GM19240 (cell line): ENCODE data around the gene ASAP2.
"Not testable (repeated sequence)": the region's sequence is repeated elsewhere in the genome, so short reads cannot be mapped to it uniquely, and the experiment has no call there.

Experiments
- DNase-seq: peaks from one replicate; pipeline ENCODE4 v3.0.0; 2011; ENCODE audit warnings: low spot score; ENCODE audit not compliant: insufficient read length

ASAP2 gene

DNA sequence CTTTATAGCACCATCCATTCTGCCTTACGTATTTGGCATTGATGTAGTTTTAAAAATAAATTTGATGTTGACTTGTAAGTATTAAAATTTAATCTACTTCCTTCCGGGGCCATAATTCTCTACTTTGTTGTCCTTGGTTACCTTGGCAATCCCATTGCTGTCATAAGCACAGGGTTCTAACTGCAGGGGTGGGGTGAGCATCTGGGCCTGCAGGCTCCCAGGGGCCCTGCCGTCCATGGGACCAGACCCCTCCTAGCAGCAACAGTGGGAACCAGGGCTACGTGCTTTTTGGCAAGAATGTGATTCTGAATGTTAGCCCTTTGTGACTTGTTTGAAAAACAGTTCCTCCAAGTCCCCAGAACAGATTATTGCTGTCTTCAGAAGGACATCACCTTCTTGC is 4.9 kb downstream of the ASAP2 start:
- DNase-seq: no peak

DNA sequence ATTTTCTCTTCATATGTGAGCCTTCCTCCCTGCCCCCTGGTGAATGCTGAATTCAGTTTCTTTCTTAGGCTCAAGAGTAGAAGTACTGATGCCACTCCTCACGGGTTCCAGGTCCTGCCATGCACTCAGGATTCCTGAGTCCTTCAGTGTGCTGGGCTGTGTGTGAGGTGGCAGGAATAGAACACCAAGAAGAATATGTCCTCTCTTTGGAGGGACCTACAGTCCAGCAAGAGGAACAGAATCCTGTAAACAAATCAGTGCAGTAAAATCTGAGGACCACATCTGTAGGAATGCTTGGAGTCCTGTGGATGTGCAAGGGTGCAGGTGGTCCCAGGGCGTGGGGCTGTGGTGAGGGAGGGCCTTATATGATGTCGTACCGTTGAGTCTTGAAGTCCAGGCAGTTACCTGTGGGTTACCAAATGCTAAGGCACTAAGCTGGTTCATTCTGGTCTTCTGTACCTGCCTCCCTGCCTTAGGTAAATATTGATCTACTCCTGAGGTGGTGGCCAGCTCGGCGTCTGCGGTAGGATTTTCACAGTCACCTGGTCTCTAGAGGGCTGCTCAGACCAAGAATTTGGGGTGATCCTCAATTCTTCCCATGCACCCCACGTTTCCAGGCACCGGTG is 5.5 kb downstream of the ASAP2 start:
- DNase-seq: no peak

DNA sequence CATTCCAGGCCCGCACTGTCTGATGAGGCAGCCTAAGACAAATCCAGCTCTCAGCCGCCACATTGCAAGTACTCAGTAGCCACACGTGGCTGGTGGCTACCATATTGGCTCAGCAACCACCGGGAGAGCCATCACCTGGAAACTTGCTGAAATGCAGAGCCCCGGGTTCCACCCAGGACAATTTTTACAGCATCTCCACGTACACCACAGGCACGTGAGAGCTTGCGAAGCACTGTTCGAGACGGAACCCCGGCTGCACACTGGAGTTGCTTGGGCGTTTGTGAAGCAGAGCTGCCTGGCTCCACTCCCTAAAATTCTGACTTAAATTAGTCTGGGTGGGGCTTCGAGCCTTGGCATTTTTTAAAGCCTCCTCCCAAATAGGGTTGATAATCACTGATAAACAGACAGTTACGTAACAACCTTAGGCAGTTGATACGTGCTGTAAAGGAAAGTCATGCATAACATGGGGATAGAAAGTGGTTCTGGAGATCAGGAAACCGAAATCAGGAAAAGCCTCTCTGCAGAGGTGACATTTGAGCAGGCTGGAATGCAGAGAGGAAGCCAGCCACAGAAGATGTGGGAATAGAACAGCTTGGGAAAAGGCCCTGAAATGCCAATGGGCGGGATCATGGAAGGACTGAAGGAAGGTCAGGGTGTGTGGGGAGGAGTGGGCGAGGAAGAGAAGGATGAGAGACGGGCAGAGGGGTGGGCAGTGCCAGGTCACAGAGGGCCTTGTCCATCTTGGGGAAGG is 6.2 kb downstream of the ASAP2 start:
- no peak for DNase-seq

DNA sequence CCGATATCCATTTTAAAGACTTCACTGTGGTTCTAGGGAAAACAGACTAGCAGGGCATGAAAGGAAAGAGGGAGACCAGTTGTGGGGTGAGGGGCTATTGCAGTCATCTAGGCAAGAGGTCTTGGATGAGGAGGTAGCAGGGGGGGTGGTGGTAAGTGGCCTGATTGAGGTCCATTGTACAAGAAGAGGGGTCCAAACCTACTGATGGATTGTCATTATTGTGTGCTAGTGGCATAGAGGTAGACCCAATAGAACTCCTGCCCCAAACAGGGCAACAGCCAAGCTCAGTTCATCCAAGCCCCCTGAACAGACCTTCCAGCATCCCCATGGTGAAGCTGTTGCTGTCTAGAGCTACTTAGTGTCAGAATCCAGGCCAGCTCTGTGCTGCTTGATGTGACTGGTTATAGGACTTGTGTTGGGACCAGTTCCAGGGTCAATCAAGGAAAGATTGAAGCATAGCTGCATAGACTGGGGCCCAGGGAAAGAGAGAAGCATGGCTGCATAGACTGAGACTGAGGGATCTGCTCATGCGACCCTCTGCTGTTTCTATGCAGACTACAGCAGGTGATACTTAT is 7.0 kb downstream of the ASAP2 start:
- no peak for DNase-seq

DNA sequence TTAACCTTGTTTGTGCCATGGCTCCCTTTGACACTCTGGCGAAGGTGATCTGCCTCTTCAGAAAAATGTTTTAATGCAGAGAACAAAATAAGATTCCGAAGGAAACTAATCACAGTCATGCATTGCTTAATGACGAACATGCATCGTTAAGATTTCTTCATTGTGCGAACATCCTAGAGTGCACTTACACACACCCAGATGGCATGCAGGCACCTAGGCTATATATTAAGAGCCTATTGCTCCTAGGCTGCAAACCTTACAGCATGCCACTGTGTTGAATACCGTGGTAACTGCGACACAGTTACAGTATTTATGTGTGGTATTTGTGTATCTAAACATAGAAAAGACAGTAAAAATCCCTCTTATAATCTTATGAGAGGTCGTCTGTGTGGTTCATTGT is 8.3 kb downstream of the ASAP2 start:
- DNase-seq: no peak

DNA sequence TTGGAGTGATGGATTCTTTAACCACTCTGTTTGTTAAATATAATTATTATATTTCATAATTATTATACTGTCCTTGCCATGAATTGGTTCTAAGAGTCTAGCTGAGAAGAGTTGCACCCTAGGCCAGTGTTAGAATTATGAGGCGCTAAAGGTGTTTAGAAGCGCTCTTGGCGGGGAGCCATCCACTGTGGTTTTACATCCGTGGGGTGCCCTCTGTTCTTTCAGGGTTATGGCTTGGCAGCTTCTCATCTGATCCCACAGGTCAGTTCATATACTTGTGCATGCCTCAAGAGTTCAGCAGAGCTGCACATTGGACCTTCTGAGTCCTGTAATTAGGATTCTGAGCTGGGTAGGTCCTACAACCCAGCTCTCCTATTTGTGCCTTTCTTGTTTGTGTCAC is 9.1 kb downstream of the ASAP2 start:
- no peak for DNase-seq

DNA sequence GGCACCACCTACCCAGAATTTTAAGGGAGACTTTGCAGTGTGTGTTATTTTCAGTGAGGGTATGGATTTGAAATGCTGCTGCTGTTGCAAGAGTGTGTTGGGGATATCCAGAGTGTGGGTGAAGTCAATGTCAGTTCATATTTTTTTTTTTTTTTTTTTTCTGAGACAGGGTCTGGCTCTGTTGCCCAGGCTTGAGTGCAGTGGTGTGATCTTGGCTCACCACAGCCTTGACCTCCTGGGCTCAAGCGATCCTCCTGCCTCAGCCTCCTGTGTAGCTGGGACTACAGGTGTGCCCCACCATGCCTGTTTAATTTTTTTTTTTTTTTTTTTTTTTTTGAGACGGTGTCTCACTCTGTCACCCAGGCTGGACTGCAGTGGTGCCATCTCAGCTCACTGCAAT is 9.5 kb downstream of the ASAP2 start:
- DNase-seq: not testable (repeated sequence)

DNA sequence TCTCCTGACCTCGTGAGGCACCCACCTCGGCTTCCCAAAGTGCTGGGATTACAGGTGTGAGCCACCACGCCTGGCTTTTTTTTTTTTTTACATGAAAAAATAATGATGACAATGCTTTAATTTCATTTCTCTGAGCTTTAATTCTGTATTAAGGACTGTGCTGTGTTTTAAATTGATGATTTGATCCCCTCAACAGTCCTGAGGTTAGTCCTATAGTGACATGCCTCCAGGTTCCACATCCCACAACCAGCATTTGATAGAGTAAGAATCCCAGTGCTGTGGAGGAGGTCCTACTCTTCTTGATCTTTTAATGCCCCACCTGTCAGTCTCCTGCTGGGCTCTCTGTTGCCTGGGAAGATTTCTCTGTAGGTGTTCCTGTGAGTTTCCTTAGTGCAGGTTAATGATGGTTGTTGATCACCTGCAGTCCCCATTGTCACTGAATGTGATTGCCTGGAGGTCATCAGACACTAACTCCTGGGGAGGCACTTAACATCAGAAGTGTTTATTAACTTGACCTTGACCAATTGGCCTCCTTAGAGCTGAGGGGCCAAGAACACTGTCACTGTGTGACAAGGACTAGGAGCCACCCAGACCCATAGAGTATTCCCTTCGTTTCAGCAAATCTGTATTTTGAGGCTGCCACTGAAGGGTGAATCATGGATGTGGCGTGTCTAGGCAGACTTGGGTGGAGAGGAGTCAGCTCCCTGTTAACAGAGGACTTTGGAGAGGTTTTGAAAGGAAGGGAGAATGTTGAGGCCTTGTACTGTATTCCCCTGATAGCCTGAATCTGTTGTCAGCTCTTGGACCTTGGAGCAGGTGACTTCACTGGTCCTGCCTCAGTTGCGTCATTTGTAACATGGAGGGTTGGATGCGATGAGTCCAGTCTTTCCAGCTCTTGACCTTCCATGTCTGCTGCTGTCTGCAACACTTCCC is 11.5 kb downstream of the ASAP2 start:
- DNase-seq: no peak

DNA sequence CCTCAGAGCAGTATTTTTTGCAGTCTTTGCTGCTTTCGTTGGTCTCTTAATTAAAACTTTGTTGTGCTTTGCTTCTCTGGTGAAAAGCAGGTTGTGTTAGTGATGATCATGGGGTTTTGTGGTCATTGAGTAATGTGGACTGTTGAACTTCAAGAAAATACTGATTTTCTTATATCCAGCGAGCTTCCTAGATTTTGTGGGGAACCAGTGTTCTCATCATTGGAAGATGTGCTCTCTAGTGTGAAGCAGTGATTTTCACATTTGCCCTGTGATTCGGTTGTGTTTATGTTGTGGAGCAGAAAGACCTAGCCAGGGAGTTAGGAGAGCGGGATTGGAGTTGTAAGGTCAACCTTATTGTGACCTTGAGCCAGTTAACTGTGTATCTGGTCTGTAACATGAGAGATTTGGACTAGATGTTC is 12.4 kb downstream of the ASAP2 start:
- DNase-seq: no peak

DNA sequence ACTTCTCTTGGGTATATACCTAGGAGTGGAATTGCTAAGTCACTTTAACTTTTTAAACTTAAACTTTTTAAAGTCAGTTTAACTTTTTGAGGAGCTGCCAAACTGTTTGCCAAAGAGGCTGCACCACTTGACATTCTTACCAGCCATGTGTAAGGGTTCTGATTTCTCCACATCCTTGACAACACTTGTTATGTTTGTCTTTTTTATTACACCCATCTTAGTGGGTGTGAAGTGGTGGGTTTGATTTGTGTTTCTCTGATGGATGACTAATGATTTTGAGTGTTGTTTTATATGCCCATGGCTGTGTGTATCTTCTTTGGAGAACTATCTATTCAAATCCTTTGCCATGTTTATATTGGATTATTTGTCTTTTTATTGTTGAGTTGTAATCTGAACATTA is 13.6 kb downstream of the ASAP2 start:
- no peak for DNase-seq

DNA sequence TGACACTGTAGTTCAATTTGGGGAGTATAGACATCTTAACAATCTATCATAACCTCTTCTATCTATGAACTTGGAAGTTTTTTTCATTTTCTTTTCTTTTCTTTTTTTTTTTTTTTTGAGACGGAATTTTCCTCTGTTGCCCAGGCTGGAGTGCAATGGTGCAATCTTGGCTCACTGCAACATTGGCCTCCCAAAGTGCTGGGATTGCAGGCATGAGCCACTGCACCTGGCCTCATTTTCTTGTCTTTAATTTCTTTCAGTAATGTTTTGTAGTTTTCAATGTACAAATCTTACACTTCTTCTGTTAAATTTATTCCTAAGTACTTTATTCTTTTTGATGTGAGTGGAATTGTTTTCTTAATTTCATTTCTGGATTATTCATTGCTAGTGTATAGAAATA is 14.6 kb downstream of the ASAP2 start:
- DNase-seq: no peak

DNA sequence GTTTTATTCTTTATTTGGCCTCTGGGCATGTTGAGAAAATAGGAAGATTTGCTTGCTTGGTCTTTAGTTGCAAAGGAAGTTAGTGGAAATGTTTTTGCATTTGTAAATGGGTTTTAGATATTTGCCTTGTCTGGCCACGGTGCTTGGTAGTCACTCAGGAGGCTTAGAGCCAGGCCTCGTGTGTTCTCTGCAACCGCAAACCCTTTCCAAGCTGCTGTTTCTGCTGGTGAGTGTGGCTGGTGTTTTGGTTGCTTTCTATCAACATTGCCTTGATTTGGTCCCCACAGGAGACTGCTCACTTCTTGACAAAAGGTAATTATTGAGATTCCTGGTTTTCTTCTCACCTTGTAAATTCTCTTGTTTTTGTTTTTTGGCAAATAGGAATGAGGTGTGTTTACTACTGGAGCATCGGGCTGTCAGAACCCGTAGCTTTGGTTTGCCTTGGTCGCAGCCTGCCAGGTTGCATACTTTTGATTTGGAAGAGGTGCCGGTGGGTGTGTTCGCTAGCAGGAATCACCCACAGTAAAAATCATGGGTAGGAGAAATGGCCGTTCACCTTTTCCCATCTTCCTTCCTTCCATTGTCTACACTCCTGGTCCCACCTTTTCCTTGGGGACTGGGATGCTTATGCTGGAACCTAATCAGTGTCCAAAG is 15.8 kb downstream of the ASAP2 start:
- DNase-seq: no peak

DNA sequence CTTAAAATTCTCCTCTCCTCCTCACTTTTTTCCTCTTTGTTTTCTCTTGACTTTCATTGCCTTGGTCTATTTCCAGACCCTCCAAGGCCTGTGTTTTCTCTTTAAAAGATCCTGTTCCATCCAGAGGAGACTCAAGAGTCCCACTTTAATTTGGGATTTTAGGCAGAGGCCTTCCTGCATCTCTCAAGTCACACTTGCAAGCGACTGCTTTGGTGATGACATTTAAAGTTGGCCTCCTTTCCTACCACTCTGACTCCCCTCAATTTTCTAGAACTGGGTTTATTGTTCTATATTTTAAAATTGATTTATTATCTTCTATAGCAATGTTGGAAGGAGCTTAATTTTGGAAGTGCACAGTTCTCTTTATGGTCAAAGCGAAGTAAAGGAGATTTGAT is 16.3 kb downstream of the ASAP2 start:
- DNase-seq: no peak

DNA sequence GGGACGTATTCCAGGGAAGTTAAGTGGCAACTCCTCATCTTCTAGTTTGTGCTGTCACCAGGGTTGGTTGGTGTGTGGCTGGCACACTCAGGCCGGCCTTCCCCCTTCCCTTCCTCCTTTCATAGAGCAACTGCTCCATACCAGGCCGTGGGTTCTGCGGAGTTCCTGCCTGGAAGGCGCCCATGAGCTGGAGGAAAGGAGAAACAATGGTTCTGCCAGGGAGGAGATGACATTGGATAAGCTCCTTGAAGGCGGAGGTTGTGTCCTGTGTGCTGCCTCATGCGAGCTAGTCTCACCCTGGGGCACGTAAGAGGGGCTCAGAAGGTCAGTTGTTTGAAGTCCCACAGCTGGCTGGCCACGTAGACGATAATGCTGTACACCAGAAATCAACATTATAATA is 19.2 kb downstream of the ASAP2 start:
- no peak for DNase-seq

DNA sequence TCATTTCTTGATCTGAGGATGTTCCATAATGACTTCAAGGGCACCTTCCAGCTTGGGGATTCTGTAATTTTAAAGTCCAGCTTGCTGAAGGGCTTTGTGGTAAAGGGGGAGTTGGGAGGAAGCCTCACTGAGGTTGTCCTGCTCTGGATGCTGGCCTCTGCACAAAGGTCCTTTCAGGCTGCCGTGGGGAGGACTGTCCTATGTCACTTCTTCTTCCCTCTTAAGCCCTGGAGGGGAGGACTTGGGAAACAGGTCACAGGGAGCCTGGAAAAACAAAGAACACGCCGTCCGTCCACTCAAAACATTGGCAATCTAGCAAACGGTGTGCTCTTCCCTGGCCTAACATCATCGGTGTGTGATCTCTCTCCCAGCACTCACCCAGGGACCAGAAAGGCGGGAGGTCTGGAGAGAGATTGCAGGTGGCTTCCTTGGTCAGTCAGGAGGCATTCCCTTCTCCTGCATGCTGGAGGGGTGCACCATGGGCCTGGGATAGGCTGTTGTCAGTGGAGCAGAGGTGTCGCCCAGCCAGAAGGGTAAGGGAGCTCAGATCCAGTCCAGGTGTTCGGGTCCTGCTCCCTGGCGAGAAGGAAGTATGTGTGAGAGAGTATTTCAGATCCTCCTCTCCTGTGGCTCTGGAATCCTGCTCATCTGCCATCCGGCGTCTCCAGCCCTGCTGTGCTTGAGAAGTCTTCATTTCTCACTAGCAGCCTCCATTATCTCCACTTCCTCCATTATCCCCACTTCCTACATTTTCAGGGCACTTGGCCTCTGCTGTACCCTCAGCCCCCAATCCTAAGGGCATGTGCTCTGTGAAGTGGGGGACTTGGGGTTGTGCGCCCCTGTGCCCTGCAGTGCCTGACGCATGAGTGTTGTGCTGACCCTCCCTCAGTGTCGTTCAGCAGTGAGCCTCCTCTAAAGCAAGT is 20.1 kb downstream of the ASAP2 start:
- no peak for DNase-seq

DNA sequence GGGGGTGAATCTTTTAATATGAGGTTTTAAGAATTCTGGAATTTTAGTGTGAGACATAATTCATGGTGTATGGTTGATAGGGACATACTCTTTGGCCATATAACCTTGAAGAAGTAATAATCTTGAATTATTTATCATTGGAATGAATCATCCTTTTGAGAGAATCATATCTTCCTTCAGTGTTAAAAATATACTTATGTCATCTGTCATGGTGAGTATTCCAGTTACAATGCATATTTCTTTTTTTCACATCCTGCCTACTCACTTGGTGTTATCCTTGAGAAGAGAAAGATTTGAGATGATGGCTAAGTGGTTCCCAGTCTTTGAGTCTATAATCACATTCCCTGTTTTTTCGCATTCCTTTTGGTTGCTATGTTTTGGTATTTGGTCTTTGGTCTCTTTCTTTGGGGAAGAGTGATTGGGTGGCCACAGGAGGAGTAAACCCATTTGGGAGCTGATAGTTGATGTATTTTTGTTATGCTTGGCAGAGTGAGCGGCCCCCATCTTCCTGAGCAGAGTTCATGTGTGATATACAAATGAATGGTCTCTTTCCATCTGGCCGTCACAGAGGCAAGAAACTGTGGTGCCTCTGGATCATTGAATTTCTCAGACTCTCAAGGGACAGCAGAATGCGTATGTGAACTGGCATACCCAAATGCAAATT is 21.6 kb downstream of the ASAP2 start:
- DNase-seq: no peak

DNA sequence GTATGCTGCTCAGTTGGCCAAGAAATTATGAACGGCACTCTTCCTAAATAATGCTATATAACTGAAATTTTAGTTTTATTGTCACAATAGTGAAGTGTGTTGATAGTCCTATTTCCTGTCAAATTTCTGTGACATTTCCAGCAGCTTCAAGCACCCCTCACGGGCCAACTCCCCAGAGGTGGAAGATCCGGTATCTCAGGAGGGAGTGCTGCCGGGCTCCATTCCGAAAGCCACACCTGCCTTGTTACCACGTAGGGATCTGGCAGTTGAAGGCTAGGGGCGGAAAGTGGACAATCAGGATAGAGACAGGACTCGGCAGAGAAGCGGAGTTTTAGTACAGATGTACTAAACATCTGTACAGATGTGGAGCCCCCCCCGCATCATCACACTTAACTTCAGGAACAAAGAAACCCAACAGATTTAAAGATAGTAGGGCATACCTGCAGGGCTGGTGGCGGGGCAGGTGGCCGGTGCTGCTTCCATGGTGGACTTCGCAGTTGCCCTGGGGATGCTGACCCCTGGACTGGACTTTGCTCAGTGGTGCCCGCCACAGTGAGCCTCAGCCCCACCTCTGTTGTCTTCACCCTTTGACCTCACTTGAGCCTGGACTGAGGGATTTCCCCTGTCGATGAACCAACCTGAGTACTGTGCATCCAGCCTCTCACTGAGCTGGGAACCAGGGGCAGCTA is 22.3 kb downstream of the ASAP2 start:
- no peak for DNase-seq

DNA sequence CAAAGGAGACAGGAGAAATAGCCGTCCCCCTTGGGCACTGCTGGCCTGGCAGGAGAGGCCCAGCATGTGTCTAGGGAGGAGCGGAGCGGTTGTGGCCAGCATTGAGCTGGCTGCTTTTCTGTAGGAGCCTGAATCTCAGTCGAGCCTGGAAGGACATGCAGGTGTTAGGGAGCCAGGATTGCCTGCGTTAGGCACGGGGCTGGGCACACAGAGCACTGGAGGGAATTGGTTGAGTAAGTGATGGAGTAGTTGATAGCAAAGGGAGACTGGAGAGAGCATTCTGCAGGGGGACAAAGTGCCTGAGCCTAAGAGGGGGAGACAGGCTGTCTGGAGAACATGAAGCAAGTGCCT is 22.8 kb downstream of the ASAP2 start:
- no peak for DNase-seq
